ENCODE measurements around the gene CDKN2C. TPM values are rescaled to one million over a fixed set of nuclear protein-coding genes. Genes with fewer than 3 reads are reported as not detected.
"Not testable (repeated sequence)": the region's sequence is repeated elsewhere in the genome, so short reads cannot be mapped to it uniquely, and the experiment has no call there.

The CDKN2C gene
- total RNA-seq, 1 donor from 2014 or later: 0.26 TPM

GRCh38 chr1:50940291-50940690 is 29.8 kb upstream of the CDKN2C start:
- Mint-ChIP-seq H3K4me1 (ENCODE audit: low read depth) (peaks cover 5% of the 10 kb centered on the region), H3K9me3 (ENCODE audit: low read depth) (no peaks in the 10 kb centered on the region), H3K36me3 (ENCODE audit: insufficient read depth) (no peaks in the 10 kb centered on the region), H3K27ac (no peak overlapping the region), H3K27me3 (no peaks in the 10 kb centered on the region), H3K4me3 (ENCODE audit: low read depth) (no peak overlapping the region)
- TF ChIP-seq CTCF (IDR thresholded peaks at IDR 0.05; ENCODE audit: unreplicated experiment): no peak
- no peak for DNase-seq (ENCODE audit: low spot score, unreplicated experiment)

- no peaks in the 10 kb centered on the region for H3K36me3 Mint-ChIP-seq (ENCODE audit: insufficient read depth)
- peaks cover 5% of the 10 kb centered on the region for H3K4me1 Mint-ChIP-seq (ENCODE audit: low read depth)
- no peaks in the 10 kb centered on the region for H3K27me3 Mint-ChIP-seq
- no peak for TF ChIP-seq CTCF (IDR thresholded peaks at IDR 0.05; ENCODE audit: unreplicated experiment)
- H3K4me3 Mint-ChIP-seq (ENCODE audit: low read depth): no peak overlapping the region
- DNase-seq (ENCODE audit: low spot score, unreplicated experiment): no peak
- H3K27ac Mint-ChIP-seq: no peak overlapping the region
- H3K9me3 Mint-ChIP-seq (ENCODE audit: low read depth): no peaks in the 10 kb centered on the region
These were observed 27.7 kb upstream of the CDKN2C start for GRCh38 chr1:50942334-50942733.

- Mint-ChIP-seq H3K27me3 (no peaks in the 10 kb centered on the region), H3K36me3 (ENCODE audit: insufficient read depth) (peaks cover 6% of the 10 kb centered on the region), H3K9me3 (ENCODE audit: low read depth) (no peaks in the 10 kb centered on the region), H3K4me1 (ENCODE audit: low read depth) (peaks cover 6% of the 10 kb centered on the region), H3K27ac (no peak overlapping the region), H3K4me3 (ENCODE audit: low read depth) (no peak overlapping the region)
- DNase-seq (ENCODE audit: low spot score, unreplicated experiment): no peak
- no peak for TF ChIP-seq CTCF (IDR thresholded peaks at IDR 0.05; ENCODE audit: unreplicated experiment)
These were observed 20.6 kb upstream of the CDKN2C start for GRCh38 chr1:50949286-50949982.

GRCh38 chr1:50950396-50950795 is 19.6 kb upstream of the CDKN2C start:
- no peak for TF ChIP-seq CTCF (IDR thresholded peaks at IDR 0.05; ENCODE audit: unreplicated experiment)
- Mint-ChIP-seq H3K36me3 (ENCODE audit: insufficient read depth) (peaks cover 6% of the 10 kb centered on the region), H3K27ac (no peak overlapping the region), H3K4me1 (ENCODE audit: low read depth) (peaks cover 6% of the 10 kb centered on the region), H3K4me3 (ENCODE audit: low read depth) (no peak overlapping the region), H3K27me3 (no peaks in the 10 kb centered on the region), H3K9me3 (ENCODE audit: low read depth) (no peaks in the 10 kb centered on the region)
- DNase-seq (ENCODE audit: low spot score, unreplicated experiment): no peak

GRCh38 chr1:50952566-50952965 is 17.5 kb upstream of the CDKN2C start:
- not testable (repeated sequence) for DNase-seq (ENCODE audit: low spot score, unreplicated experiment); H3K27ac Mint-ChIP-seq; H3K9me3 Mint-ChIP-seq (ENCODE audit: low read depth); H3K4me3 Mint-ChIP-seq (ENCODE audit: low read depth); H3K4me1 Mint-ChIP-seq (ENCODE audit: low read depth); H3K27me3 Mint-ChIP-seq; H3K36me3 Mint-ChIP-seq (ENCODE audit: insufficient read depth)

GRCh38 chr1:50955116-50955515 is 14.9 kb upstream of the CDKN2C start:
- H3K27me3 Mint-ChIP-seq: no peaks in the 10 kb centered on the region
- H3K4me1 Mint-ChIP-seq (ENCODE audit: low read depth): peaks cover 14% of the 10 kb centered on the region
- H3K36me3 Mint-ChIP-seq (ENCODE audit: insufficient read depth): peaks cover 6% of the 10 kb centered on the region
- H3K4me3 Mint-ChIP-seq (ENCODE audit: low read depth): no peak overlapping the region
- H3K9me3 Mint-ChIP-seq (ENCODE audit: low read depth): no peaks in the 10 kb centered on the region
- TF ChIP-seq CTCF (IDR thresholded peaks at IDR 0.05; ENCODE audit: unreplicated experiment): no peak
- H3K27ac Mint-ChIP-seq: no peak overlapping the region
- no peak for DNase-seq (ENCODE audit: low spot score, unreplicated experiment)

Data from progenitor cell of endocrine pancreas (in vitro differentiated cells).